GM23248 (cell line): ENCODE data around the gene COL4A4. TPM values are rescaled to one million over a fixed set of nuclear protein-coding genes. Genes with fewer than 3 reads are reported as not detected.

Experiments used
- DNase-seq: peaks from one replicate; pipeline ENCODE4 v3.0.0-alpha.2; 2015
- H2AFZ ChIP-seq: fragments of 200-600 bp; sonication (generic); 2 replicates; pipeline ENCODE4 v1.6.1; 2016; ENCODE audit warnings: antibody characterized with exemption
- H3F3A ChIP-seq: fragments of 200-600 bp; sonication (generic); 2 replicates; pipeline ENCODE4 v1.6.1; 2016; ENCODE audit warnings: mild to moderate bottlenecking, antibody characterized with exemption, mixed run types; ENCODE audit not compliant: insufficient read depth
- H3K27ac ChIP-seq: fragments of 200-600 bp; sonication (generic); 2 replicates; pipeline ENCODE4 v1.5.1; 2016; ENCODE audit warnings: mild to moderate bottlenecking
- H3K27me3 ChIP-seq: fragments of 200-600 bp; sonication (generic); replicated peaks from 2 replicates; pipeline ENCODE4 v1.6.1; 2016; ENCODE audit warnings: mild to moderate bottlenecking; ENCODE audit not compliant: insufficient read depth
- H3K36me3 ChIP-seq: fragments of 200-600 bp; sonication (generic); 2 replicates; pipeline ENCODE4 v1.6.1; 2016; ENCODE audit warnings: low read depth, mild to moderate bottlenecking
- H3K4me1 ChIP-seq: fragments of 200-600 bp; sonication (generic); 2 replicates; pipeline ENCODE4 v1.6.1; 2016; ENCODE audit warnings: mild to moderate bottlenecking; ENCODE audit not compliant: insufficient read depth
- H3K4me2 ChIP-seq: fragments of 200-600 bp; sonication (generic); one replicate; pipeline ENCODE4 v1.6.1; 2016; ENCODE audit warnings: mild to moderate bottlenecking; ENCODE audit not compliant: unreplicated experiment
- H3K4me3 ChIP-seq: fragments of 200-600 bp; sonication (generic); 2 replicates; pipeline ENCODE4 v1.5.1; 2016; ENCODE audit warnings: mild to moderate bottlenecking
- H3K79me2 ChIP-seq: fragments of 200-600 bp; sonication (generic); 2 replicates; pipeline ENCODE4 v1.6.1; 2016; ENCODE audit warnings: mild to moderate bottlenecking; ENCODE audit not compliant: insufficient read depth
- H3K9ac ChIP-seq: fragments of 200-600 bp; sonication (generic); 2 replicates; pipeline ENCODE4 v1.6.1; 2016; ENCODE audit warnings: mild to moderate bottlenecking
- H3K9me2 ChIP-seq: fragments of 200-600 bp; sonication (generic); 2 replicates; pipeline ENCODE4 v1.6.1; 2016; ENCODE audit warnings: mixed run types, mild to moderate bottlenecking, moderate library complexity; ENCODE audit not compliant: insufficient read depth
- H3K9me3 ChIP-seq: fragments of 200-600 bp; sonication (generic); one replicate; pipeline ENCODE4 v1.6.1; 2017; ENCODE audit warnings: low read depth
- H4K20me1 ChIP-seq: fragments of 200-600 bp; sonication (generic); 2 replicates; pipeline ENCODE4 v1.6.0; 2016; ENCODE audit not compliant: insufficient read depth
- EZH2 ChIP-seq: fragments of 200-600 bp; sonication (generic); IDR thresholded peaks from 2 replicates; pipeline ENCODE4 v1.6.1; 2018; ENCODE audit warnings: antibody characterized with exemption, mild to moderate bottlenecking; ENCODE audit not compliant: insufficient read depth, poor library complexity, severe bottlenecking
- EZH2phosphoT487 ChIP-seq: fragments of 200-600 bp; sonication (generic); IDR thresholded peaks from 2 replicates; pipeline ENCODE4 v1.6.1; 2018; ENCODE audit warnings: antibody characterized with exemption, moderate library complexity, mild to moderate bottlenecking, low read depth; ENCODE audit not compliant: insufficient read depth
- WGBS, 2 experiments: methylation state at CpG; one replicate each; pipeline ENCODE4 v1.1.6; 2015 to 2017; ENCODE audit warnings: low lambda C conversion rate in 2 of 2, low coverage in 1 of 2; ENCODE audit errors: missing lambda C conversion rate in 2 of 2; 5-methylcytosine and 5-hydroxymethylcytosine counted together
- in situ Hi-C: fragments of 300-500 bp; cut with MboI; formaldehyde crosslinking; loops from 2 replicates; pipeline ENCODE4 v1.15.0; 2020
- polyA plus RNA-seq: library from polyadenylated mRNA; unstranded; fragments of >200 nt; fragmentation: Nextera tagmentation; extraction: Ambion mirVana; gene quantifications from 2 replicates; pipeline ENCODE4 v1.2.1, GENCODE V29; 2016
- total RNA-seq: library from RNA; depleted of rRNA; stranded (reverse); fragments of >200 nt; shearing (Covaris generic); gene quantifications from 2 replicates; pipeline ENCODE4 v1.2.3, GENCODE V29; 2014

COL4A4 gene
- total and polyA plus RNA-seq, 2 experiments from 2014 or later, result 0.36 to 0.76 TPM

GRCh38 chr2:227025510-227025909, 138.5 kb downstream of the COL4A4 start:
- H3K79me2 ChIP-seq, result no peaks in the 10 kb centered on the region
- H3K27ac ChIP-seq, result no peak overlapping the region
- no peaks in the 10 kb centered on the region for H3K9me3 ChIP-seq
- in situ Hi-C loops, result no loop called here
- H3K9ac ChIP-seq, result no peak overlapping the region
- H3K4me3 ChIP-seq, result no peak overlapping the region
- H3K4me2 ChIP-seq, result no peak overlapping the region
- H3K27me3 ChIP-seq, result no peaks in the 10 kb centered on the region
- no peaks in the 10 kb centered on the region for H3K36me3 ChIP-seq
- H3K4me1 ChIP-seq, result no peaks in the 10 kb centered on the region
- no peaks in the 10 kb centered on the region for H4K20me1 ChIP-seq
- no peak for DNase-seq
- no peak overlapping the region for H2AFZ ChIP-seq
- TF ChIP-seq EZH2phosphoT487 (no peak), EZH2 (no peak)
- H3F3A ChIP-seq, result no peaks in the 10 kb centered on the region
- 48 to 60% methylated on average over 2 of the region's 2 CpGs for WGBS, 2 experiments
- no peaks in the 10 kb centered on the region for H3K9me2 ChIP-seq

DNA sequence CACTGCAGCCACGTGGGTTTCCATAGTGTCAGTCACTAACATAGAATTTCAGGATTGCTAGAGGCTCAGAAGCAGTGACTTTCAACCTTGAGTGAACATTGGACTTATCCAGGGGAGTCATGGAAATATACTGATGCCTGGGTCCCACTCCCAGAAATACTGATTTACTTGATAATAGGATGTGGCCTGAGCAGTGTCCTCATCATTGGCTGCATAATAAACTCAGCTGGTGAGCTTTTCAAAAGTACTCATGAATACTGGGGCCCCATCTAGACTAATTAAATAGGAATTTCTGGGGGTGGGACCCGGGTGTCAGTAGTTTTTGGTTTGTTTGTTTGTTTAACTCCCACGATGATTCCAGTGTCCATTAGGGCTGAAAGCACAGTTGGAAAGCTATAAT, 141.4 kb downstream of the COL4A4 start:
- Histone ChIP-seq H3K9me2 (no peaks in the 10 kb centered on the region), H4K20me1 (no peaks in the 10 kb centered on the region), H3K4me2 (no peak overlapping the region), H3K4me3 (no peak overlapping the region), H3K79me2 (no peaks in the 10 kb centered on the region), H3K9ac (no peak overlapping the region), H3K4me1 (no peaks in the 10 kb centered on the region), H3K27me3 (no peaks in the 10 kb centered on the region), H3K36me3 (no peaks in the 10 kb centered on the region), H3F3A (no peaks in the 10 kb centered on the region), H3K27ac (no peak overlapping the region), H2AFZ (no peak overlapping the region), H3K9me3 (no peaks in the 10 kb centered on the region)
- no peak for TF ChIP-seq EZH2
- no peak for TF ChIP-seq EZH2phosphoT487
- no peak for DNase-seq
- WGBS, 2 experiments, result 60 to 62% methylated on average over 3 of the region's 3 CpGs
- in situ Hi-C loops, result no loop called here

- no peaks in the 10 kb centered on the region for H3K27me3 ChIP-seq
- no peak overlapping the region for H2AFZ ChIP-seq
- no peaks in the 10 kb centered on the region for H3F3A ChIP-seq
- H3K79me2 ChIP-seq, result no peaks in the 10 kb centered on the region
- no peaks in the 10 kb centered on the region for H3K36me3 ChIP-seq
- in situ Hi-C loops, result no loop called here
- H3K9me2 ChIP-seq, result no peaks in the 10 kb centered on the region
- no peaks in the 10 kb centered on the region for H3K4me1 ChIP-seq
- no peak overlapping the region for H3K9ac ChIP-seq
- no peak overlapping the region for H3K4me2 ChIP-seq
- DNase-seq, result no peak
- TF ChIP-seq EZH2phosphoT487 (no peak), EZH2 (no peak)
- no peak overlapping the region for H3K27ac ChIP-seq
- H3K9me3 ChIP-seq, result no peaks in the 10 kb centered on the region
- H4K20me1 ChIP-seq, result no peaks in the 10 kb centered on the region
- 49 to 58% methylated on average over 2 of the region's 2 CpGs for WGBS, 2 experiments
- no peak overlapping the region for H3K4me3 ChIP-seq
Observed at GRCh38 chr2:227020416-227020815, 143.6 kb downstream of the COL4A4 start.

DNA sequence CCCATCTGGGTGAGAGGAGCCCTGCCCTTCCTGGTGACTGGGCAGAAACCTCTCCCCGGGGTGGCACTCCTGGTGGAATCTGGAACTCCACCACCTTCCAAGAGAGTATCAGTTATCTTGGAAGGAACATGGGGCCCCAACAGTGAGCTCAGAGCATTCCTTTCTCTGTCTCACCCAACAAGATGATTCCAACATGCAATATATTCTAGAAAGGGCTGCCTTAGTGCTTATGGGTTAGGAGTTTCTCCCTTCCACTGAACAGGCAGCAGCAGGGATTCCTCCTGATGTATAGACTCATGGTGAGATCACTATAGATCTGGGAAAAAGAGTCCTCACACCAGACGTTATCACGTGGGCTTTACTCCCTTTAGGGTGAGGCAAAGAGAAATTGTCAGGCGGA, 147.1 kb downstream of the COL4A4 start:
- no peaks in the 10 kb centered on the region for H4K20me1 ChIP-seq
- H3F3A ChIP-seq, result no peaks in the 10 kb centered on the region
- H3K79me2 ChIP-seq, result no peaks in the 10 kb centered on the region
- no peak overlapping the region for H3K4me3 ChIP-seq
- 73 to 74% methylated on average over 4 of the region's 4 CpGs for WGBS, 2 experiments
- no peaks in the 10 kb centered on the region for H3K4me1 ChIP-seq
- no peaks in the 10 kb centered on the region for H3K36me3 ChIP-seq
- no peaks in the 10 kb centered on the region for H3K9me2 ChIP-seq
- H3K4me2 ChIP-seq, result no peak overlapping the region
- no peak overlapping the region for H3K27ac ChIP-seq
- peak; percentile 41 for DNase-seq
- no peaks in the 10 kb centered on the region for H3K9me3 ChIP-seq
- in situ Hi-C loops, result no loop called here
- no peaks in the 10 kb centered on the region for H3K27me3 ChIP-seq
- TF ChIP-seq EZH2phosphoT487, result no peak
- TF ChIP-seq EZH2, result no peak
- no peak overlapping the region for H3K9ac ChIP-seq
- H2AFZ ChIP-seq, result no peak overlapping the region

- Histone ChIP-seq H3K27ac (no peak overlapping the region), H3K27me3 (no peaks in the 10 kb centered on the region), H3K4me1 (peaks cover 3% of the 10 kb centered on the region; the same call in 1 of the 2 replicates), H3K36me3 (no peaks in the 10 kb centered on the region), H3K4me2 (no peak overlapping the region), H3K79me2 (no peaks in the 10 kb centered on the region), H3K4me3 (no peak overlapping the region), H3K9me2 (no peaks in the 10 kb centered on the region), H3K9me3 (no peaks in the 10 kb centered on the region), H4K20me1 (no peaks in the 10 kb centered on the region), H3K9ac (no peak overlapping the region), H2AFZ (no peak overlapping the region), H3F3A (no peaks in the 10 kb centered on the region)
- in situ Hi-C loops, result no loop called here
- WGBS, 2 experiments, result 78 to 84% methylated on average over 8 of the region's 8 CpGs
- DNase-seq, result no peak
- TF ChIP-seq EZH2phosphoT487 (no peak), EZH2 (no peak)
Observed at GRCh38 chr2:227013881-227014280, 150.1 kb downstream of the COL4A4 start.
